PFSK-1 (cell line): ENCODE measurements around the gene NUP188.

Experiments
- POLR2AphosphoS5 ChIP-seq: IDR thresholded peaks from 2 replicates; pipeline ENCODE4 v1.6.1; 2012; ENCODE audit warnings: low read depth, mild to moderate bottlenecking, control low read depth, low read length, moderate library complexity
- TAF1 ChIP-seq: IDR thresholded peaks from 2 replicates; pipeline ENCODE4 v1.6.1; 2012; ENCODE audit warnings: low read length, control low read depth, borderline replicate concordance; ENCODE audit not compliant: insufficient read depth

- TF ChIP-seq TAF1 (no peak), POLR2AphosphoS5 (no peak)
Measured at GRCh38 chr9:129008469-129008965, 61.0 kb downstream of the NUP188 start.
